Activated naive CD8-positive, alpha-beta T cell treated with anti-CD3 and anti-CD28 coated beads for 36 hours (primary cell): ENCODE data around the gene IPO4. TPM values are rescaled to one million over a fixed set of nuclear protein-coding genes. Genes with fewer than 3 reads are reported as not detected.
A peak's percentile ranks its signal among the peaks of the same experiment; 100 is the strongest.

Experiments
- DNase-seq: peaks from one replicate; pipeline ENCODE4 v3.0.0; 2021
- H3K27ac Mint-ChIP-seq: one replicate; pipeline ENCODE4 v1.8.0; 2022; ENCODE audit warnings: mild to moderate bottlenecking, moderate library complexity, mixed read lengths
- H3K27me3 Mint-ChIP-seq: one replicate; pipeline ENCODE4 v1.8.0; 2022; ENCODE audit warnings: mild to moderate bottlenecking, mixed read lengths
- H3K36me3 Mint-ChIP-seq: one replicate; pipeline ENCODE4 v1.8.0; 2021; ENCODE audit warnings: mild to moderate bottlenecking, mixed read lengths
- H3K4me1 Mint-ChIP-seq: one replicate; pipeline ENCODE4 v1.8.0; 2021; ENCODE audit warnings: mixed read lengths
- H3K4me3 Mint-ChIP-seq: one replicate; pipeline ENCODE4 v1.8.0; 2022; ENCODE audit warnings: mild to moderate bottlenecking, moderate library complexity, mixed read lengths
- H3K9me3 Mint-ChIP-seq: one replicate; pipeline ENCODE4 v1.8.0; 2022; ENCODE audit warnings: mixed read lengths
- total RNA-seq, 2 experiments: library from RNA; stranded (reverse); gene quantifications; one replicate each; pipeline ENCODE4 v1.2.3, GENCODE V29; 2021

IPO4 gene
- total RNA-seq, 2 experiments from 2014 or later: 152 to 161 TPM

DNA sequence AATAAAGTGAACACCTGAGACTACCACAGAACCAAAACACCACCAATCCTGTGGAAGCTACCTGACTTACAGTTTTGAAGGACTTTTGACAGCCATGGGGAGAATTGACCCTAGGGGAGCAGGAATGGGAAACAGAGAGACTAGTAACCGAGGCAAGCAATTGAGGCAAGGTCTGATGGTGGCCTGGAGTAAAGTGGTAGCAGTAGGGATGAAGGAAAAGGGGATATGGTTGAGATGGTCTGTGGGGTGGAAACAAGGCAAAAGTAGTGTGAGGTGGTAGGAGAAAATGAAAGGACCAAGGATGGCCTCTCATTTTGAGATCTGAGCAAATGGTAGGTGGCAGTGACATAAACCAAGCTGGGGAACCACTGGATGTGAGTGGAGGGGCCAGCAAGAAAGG is 31.8 kb downstream of the IPO4 start:
- no peak for DNase-seq
- Mint-ChIP-seq H3K36me3 (peaks cover 14% of the 10 kb centered on the region), H3K4me3 (no peak overlapping the region), H3K4me1 (peaks cover 16% of the 10 kb centered on the region), H3K9me3 (no peaks in the 10 kb centered on the region), H3K27me3 (peaks cover 6% of the 10 kb centered on the region), H3K27ac (peak overlapping the region; percentile 11)

DNA sequence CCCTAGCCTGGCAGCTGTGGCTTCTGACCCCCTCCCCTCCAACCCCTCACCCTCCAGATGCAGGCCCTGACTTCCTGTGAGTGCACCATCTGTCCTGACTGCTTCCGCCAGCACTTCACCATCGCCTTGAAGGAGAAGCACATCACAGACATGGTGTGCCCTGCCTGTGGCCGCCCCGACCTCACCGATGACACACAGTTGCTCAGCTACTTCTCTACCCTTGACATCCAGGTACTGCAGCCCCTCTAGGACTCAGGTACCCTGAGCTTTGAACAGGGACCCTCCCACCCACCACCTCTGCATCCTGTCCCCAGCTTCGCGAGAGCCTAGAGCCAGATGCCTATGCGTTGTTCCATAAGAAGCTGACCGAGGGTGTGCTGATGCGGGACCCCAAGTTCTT is 33.5 kb downstream of the IPO4 start:
- peaks cover 7% of the 10 kb centered on the region for H3K4me1 Mint-ChIP-seq
- DNase-seq: no peak
- H3K27me3 Mint-ChIP-seq: no peaks in the 10 kb centered on the region
- no peak overlapping the region for H3K4me3 Mint-ChIP-seq
- H3K9me3 Mint-ChIP-seq: no peaks in the 10 kb centered on the region
- peaks cover 15% of the 10 kb centered on the region for H3K36me3 Mint-ChIP-seq
- no peak overlapping the region for H3K27ac Mint-ChIP-seq

DNA sequence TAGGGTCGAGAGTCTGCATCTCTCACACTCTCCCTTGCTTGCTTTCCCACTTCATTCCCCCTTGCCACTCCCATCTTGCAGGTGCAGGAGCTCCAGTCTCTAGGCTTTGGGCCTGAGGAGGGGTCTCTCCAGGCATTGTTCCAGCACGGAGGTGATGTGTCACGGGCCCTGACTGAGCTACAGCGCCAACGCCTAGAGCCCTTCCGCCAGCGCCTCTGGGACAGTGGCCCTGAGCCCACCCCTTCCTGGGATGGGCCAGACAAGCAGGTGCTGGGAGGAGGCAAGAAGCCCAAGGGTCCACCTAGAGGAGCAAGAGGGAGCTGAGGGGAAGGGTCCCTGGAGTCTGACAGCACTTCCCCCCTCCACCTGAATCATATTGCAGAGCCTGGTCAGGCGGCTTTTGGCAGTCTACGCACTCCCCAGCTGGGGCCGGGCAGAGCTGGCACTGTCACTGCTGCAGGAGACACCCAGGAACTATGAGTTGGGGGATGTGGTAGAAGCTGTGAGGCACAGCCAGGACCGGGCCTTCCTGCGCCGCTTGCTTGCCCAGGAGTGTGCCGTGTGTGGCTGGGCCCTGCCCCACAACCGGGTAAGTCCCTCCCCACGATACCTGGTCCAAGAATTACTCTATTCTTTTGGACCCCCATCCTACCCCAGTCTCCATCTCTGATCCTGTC is 37.1 kb downstream of the IPO4 start:
- peaks cover 21% of the 10 kb centered on the region for H3K4me1 Mint-ChIP-seq
- no peaks in the 10 kb centered on the region for H3K27me3 Mint-ChIP-seq
- no peak overlapping the region for H3K27ac Mint-ChIP-seq
- H3K9me3 Mint-ChIP-seq: no peaks in the 10 kb centered on the region
- peaks cover 30% of the 10 kb centered on the region for H3K36me3 Mint-ChIP-seq
- DNase-seq: no peak
- no peak overlapping the region for H3K4me3 Mint-ChIP-seq

DNA sequence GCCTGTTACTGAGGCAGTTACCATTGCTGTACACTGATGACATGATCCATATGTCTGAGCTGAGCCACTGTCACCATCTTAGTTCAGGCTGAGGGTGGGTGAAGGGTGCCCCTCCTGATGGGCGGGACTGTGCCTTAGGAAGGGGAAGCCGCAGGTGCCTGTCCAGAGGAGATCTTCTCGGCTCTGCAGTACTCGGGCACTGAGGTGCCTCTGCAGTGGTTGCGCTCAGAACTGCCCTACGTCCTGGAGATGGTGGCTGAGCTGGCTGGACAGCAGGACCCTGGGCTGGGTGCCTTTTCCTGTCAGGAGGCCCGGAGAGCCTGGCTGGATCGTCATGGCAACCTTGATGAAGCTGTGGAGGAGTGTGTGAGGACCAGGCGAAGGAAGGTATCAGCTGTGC is 37.6 kb downstream of the IPO4 start:
- peaks cover 34% of the 10 kb centered on the region for H3K36me3 Mint-ChIP-seq
- peaks cover 21% of the 10 kb centered on the region for H3K4me1 Mint-ChIP-seq
- H3K27ac Mint-ChIP-seq: no peak overlapping the region
- no peak overlapping the region for H3K4me3 Mint-ChIP-seq
- DNase-seq: no peak
- no peaks in the 10 kb centered on the region for H3K9me3 Mint-ChIP-seq
- H3K27me3 Mint-ChIP-seq: no peaks in the 10 kb centered on the region

DNA sequence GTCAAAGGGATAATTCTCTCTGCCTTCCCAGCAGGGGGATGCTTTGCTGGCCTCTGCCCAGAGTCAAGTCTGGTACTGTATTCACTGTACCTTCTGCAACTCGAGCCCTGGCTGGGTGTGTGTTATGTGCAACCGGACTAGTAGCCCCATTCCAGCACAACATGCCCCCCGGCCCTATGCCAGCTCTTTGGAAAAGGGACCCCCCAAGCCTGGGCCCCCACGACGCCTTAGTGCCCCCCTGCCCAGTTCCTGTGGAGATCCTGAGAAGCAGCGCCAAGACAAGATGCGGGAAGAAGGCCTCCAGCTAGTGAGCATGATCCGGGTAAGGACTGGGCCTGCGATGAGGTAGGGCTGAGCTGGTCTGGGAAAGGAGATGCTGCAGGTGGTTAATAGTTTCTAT is 38.0 kb downstream of the IPO4 start:
- Mint-ChIP-seq H3K9me3 (no peaks in the 10 kb centered on the region), H3K4me1 (peaks cover 26% of the 10 kb centered on the region), H3K27ac (no peak overlapping the region), H3K27me3 (no peaks in the 10 kb centered on the region), H3K4me3 (no peak overlapping the region), H3K36me3 (peaks cover 36% of the 10 kb centered on the region)
- DNase-seq: no peak

DNA sequence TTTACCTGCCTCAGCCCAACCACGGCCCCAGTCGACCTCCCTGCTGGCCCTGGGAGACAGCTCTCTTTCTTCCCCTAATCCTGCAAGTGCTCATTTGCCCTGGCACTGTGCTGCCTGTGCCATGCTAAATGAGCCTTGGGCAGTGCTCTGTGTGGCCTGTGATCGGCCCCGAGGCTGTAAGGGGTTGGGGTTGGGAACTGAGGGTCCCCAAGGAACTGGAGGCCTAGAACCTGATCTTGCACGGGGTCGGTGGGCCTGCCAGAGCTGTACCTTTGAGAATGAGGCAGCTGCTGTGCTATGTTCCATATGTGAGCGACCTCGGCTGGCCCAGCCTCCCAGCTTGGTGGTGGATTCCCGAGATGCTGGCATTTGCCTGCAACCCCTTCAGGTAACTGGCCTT is 38.6 kb downstream of the IPO4 start:
- H3K4me1 Mint-ChIP-seq: peaks cover 31% of the 10 kb centered on the region
- no peak overlapping the region for H3K4me3 Mint-ChIP-seq
- H3K9me3 Mint-ChIP-seq: no peaks in the 10 kb centered on the region
- H3K36me3 Mint-ChIP-seq: peaks cover 41% of the 10 kb centered on the region
- no peaks in the 10 kb centered on the region for H3K27me3 Mint-ChIP-seq
- DNase-seq: no peak
- H3K27ac Mint-ChIP-seq: no peak overlapping the region

DNA sequence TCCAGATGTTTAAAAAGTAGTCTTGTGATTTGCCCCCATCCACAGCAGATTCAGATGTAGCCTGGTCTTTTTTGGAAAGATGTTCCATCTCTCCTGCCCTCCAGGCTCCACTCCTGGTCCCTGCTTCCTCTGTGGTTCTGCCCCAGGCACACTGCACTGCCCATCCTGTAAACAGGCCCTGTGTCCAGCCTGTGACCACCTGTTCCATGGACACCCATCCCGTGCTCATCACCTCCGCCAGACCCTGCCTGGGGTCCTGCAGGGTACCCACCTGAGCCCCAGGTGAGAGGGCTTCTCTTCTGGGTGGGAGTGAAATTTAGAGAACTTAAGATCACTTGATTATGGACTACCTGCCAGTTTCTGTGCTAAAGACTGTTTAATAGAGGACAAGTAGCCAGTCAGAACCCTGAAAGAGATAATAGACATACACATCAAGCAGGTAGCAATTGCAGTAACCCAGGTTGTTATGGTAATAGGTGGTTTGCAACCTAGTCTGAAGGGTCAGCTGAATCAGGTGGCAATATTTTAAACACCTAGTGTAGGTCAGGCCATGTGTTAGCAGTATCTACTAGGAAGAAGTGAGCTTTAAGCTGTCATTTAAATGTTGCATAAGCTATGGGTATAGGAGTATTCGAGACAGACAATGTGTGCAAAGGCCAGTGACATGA is 39.2 kb downstream of the IPO4 start:
- H3K36me3 Mint-ChIP-seq: peaks cover 47% of the 10 kb centered on the region
- peaks cover 35% of the 10 kb centered on the region for H3K4me1 Mint-ChIP-seq
- H3K27ac Mint-ChIP-seq: no peak overlapping the region
- DNase-seq: no peak
- no peaks in the 10 kb centered on the region for H3K27me3 Mint-ChIP-seq
- no peaks in the 10 kb centered on the region for H3K9me3 Mint-ChIP-seq
- peak overlapping the region; percentile 97 for H3K4me3 Mint-ChIP-seq

DNA sequence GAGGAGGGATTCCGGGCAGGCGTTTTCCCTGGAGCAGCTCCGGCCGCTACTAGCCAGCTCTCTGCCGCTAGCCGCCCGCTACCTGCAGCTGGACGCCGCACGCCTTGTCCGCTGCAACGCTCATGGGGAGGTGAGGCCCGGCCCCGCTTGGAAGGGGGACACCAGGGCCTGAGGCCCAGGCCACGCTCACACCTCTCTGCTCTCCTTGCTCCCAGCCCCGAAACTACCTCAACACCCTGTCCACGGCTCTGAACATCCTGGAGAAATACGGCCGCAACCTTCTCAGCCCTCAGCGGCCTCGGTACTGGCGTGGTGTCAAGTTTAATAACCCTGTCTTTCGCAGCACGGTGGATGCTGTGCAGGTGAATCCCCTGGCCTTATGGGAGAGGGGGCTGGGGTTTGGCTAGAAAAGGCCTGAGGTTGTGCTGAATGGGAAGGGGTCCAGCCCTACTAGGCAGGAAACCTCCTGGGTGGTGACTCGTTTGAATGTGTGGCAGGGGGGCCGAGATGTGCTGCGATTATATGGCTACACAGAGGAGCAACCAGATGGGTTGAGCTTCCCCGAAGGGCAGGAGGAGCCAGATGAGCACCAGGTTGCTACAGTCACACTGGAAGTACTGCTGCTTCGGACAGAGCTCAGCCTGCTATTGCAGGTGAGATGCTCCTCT is 40.7 kb downstream of the IPO4 start:
- Mint-ChIP-seq H3K27me3 (no peaks in the 10 kb centered on the region), H3K27ac (peak overlapping the region; percentile 68), H3K36me3 (peaks cover 59% of the 10 kb centered on the region), H3K4me3 (peak overlapping the region; percentile 97), H3K9me3 (no peaks in the 10 kb centered on the region), H3K4me1 (peaks cover 49% of the 10 kb centered on the region)
- peak; percentile 13 for DNase-seq

DNA sequence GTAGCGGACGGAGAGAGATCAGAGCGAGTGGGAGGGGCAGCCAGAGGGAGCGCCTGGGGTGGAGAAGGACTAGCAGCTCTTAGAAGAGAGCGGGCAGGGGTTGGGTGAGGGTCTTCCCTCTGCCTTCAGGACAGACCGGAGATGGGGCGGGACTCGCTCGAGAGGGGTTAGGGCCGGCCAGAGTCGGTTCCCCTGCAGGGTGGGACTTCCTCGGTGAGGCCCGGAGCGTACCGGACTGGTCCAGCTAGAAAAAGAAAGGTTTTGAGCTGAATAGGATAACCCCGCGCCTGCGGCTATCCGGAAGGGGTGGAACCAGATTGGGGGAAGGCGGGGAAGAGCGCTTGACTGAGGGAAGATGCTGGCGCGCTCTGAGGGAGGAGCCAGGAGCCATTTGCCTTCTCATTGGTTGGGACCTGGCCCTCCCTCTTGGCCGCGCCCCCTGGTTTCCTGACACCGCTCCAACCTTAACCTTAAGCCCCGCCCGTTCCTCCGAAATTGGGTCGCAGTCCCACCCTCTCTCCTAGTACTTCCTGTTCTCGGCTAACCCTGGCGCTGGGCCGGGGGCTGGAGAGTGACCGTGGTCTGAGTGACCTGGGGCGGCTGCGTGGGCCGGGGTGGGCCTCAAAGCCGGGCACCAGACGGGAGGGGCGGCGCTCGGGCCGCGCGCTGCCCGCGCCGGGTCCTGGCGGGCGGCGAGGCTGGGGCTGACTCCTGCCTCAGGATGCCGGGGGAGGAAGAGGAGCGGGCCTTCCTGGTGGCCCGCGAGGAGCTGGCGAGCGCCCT is 41.4 kb downstream of the IPO4 start, which contains the start of gene RNF31:
Gene RNF31 (plus strand): TSS at position 521 of the 783 bp plus-strand sequence. CDS start 201 bp downstream, at position 722.
- Mint-ChIP-seq H3K4me3 (peak within 1 kb of the TSS; percentile 97), H3K9me3 (no peaks in the 10 kb centered on the region), H3K27me3 (no peaks in the 10 kb centered on the region), H3K27ac (peak within 1 kb of the TSS; percentile 97), H3K4me1 (peaks cover 52% of the 10 kb centered on the region), H3K36me3 (peaks cover 60% of the 10 kb centered on the region)
- peak; percentile 98 for DNase-seq

DNA sequence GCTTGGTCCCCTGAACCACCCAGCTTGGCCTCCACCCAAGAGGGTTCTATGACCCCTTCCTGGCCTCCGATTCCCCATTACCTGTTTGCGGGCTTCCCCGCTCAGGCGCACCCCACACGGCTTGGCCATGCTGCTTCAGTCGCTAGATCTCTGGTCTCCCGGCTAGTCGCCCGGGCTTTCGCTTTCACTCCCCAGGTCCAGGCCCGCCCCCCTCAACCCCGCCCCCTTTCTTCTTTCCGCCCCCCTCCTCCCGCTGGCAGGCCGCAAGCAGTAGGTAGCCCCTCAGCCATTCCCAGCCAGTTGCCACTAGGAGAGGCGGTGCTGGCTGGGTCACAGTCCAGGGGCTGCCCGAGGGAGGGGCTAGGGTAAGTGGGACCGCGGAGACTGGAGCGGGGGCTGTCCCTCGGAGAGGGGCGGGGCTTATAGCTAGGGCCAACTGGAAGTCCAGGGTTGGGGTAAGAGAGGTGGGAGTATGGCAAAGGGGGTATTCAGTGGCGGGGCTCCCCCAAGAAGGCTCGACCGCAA is 42.1 kb downstream of the IPO4 start, which contains the start of gene PSME2:
Gene PSME2 (minus strand): TSS at position 158 of the 525 bp plus-strand sequence. CDS start 29 bp downstream, at position 129.
- Mint-ChIP-seq H3K36me3 (peaks cover 63% of the 10 kb centered on the region), H3K4me1 (peaks cover 56% of the 10 kb centered on the region), H3K27ac (peak within 1 kb of the TSS; percentile 97), H3K9me3 (no peaks in the 10 kb centered on the region), H3K27me3 (no peaks in the 10 kb centered on the region), H3K4me3 (peak within 1 kb of the TSS; percentile 97)
- DNase-seq: peak; percentile 97

DNA sequence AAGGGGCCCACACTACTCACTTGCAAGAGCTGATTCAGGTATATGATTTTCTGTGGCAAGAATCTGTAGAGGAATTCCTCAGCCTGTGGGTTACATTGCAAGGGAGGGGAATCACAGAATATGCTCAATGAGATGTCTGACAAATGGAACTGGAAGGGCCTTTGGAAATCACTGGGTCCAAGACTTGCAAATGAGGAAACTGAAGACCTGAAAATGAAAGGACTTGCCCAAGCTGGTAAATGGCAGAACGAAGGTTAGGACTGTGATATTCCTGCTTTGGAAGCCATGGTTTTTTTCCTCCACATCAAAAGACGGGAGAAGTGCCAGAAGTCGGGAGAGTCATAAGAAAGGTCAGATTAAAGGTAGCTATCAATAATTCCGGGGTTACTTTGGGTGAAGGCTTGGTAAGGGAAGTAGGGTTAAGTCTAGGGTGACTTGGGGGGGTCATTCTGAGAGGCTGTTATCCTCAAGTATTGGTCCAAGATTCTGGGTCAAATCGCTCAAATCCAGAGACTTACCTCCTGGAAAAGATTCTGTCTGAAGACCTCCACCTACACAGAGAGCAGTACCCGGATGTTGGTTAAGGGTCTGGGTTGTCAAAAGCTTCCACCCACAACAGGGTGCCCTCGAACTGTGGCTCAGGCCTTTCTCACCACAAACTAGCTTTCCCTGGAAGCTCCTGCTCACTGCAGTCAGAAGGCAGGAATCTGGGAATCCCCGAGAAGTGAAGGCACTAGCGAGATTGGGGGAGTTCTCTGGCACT is 42.7 kb downstream of the IPO4 start:
- Mint-ChIP-seq H3K27me3 (no peaks in the 10 kb centered on the region), H3K9me3 (no peaks in the 10 kb centered on the region), H3K27ac (peak overlapping the region; percentile 97), H3K4me1 (peaks cover 56% of the 10 kb centered on the region), H3K36me3 (peaks cover 64% of the 10 kb centered on the region), H3K4me3 (peak overlapping the region; percentile 97)
- no peak for DNase-seq

DNA sequence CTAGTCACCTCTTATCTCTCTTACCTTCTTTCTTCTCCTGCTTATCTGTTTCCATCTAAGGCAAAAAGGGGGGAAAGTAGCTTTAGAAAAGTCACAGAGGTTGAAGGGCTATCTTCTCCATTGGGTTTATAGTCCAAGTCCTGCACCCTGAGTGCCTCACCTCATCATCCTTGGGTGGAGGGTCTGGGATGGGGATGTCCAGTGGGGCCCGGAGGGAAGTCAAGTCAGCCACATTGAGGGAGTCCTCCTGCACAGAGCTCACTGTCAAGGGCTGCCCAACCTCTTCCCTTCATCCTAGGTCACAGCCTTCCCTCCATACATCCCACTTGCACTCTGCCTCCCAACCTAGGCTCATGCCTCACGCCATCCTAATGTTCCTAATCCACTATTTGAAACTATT is 43.4 kb downstream of the IPO4 start:
- peak overlapping the region; percentile 97 for H3K4me3 Mint-ChIP-seq
- DNase-seq: no peak
- H3K27ac Mint-ChIP-seq: peak overlapping the region; percentile 97
- H3K36me3 Mint-ChIP-seq: peaks cover 63% of the 10 kb centered on the region
- H3K9me3 Mint-ChIP-seq: no peaks in the 10 kb centered on the region
- no peaks in the 10 kb centered on the region for H3K27me3 Mint-ChIP-seq
- peaks cover 51% of the 10 kb centered on the region for H3K4me1 Mint-ChIP-seq

DNA sequence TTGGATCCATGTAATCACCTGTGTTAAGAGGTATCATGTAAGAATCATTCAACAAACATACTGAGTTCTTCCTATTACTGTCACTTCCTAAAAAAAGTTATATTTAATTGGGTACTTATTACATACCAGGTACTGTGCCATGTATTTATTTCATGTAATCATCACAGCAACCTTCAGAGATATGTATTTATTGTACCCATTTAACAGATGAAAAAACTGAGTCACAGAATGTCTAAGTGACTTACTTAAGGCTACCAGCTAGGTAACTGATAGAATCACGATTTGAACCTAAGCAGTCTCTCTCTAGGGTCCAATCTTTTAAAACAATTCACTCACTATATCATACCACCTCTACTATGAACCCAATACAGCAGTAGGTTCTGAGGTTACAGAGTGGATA is 44.2 kb downstream of the IPO4 start:
- Mint-ChIP-seq H3K27ac (peak overlapping the region; percentile 76), H3K27me3 (no peaks in the 10 kb centered on the region), H3K36me3 (peaks cover 62% of the 10 kb centered on the region), H3K4me3 (peak overlapping the region; percentile 97), H3K9me3 (no peaks in the 10 kb centered on the region), H3K4me1 (peaks cover 50% of the 10 kb centered on the region)
- DNase-seq: no peak

DNA sequence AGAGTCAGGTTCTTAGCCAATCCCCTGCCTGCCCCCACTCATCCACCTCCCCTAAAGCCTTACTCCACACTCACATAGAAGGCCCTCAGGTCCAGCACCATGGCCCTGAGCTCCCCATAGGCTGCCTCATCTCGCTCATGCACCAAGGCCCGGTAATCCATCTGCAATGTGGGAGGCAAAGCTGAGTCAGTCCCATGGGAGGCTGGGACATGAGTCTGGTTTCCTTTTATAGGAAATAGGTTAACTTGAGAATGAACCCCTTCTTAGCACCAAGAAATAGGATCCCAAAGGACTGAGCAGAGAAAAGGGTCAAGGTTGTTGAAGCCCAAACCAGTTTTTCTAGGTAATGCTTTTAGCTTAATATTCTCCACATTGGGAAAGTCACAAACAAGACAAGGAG is 45.1 kb downstream of the IPO4 start:
- H3K4me3 Mint-ChIP-seq: no peak overlapping the region

More for the DNA sequence above, 45.1 kb downstream of the IPO4 start:
- Mint-ChIP-seq H3K4me1 (peaks cover 52% of the 10 kb centered on the region), H3K27ac (peak overlapping the region; percentile 54), H3K36me3 (peaks cover 65% of the 10 kb centered on the region), H3K9me3 (no peaks in the 10 kb centered on the region), H3K27me3 (no peaks in the 10 kb centered on the region)
- DNase-seq: no peak
